GM19324 (cell line): ENCODE data around the gene POMT2.
"Not testable (repeated sequence)": the region's sequence is repeated elsewhere in the genome, so short reads cannot be mapped to it uniquely, and the experiment has no call there.

Source experiments
- ATAC-seq: cut with Tn5 transposase; IDR thresholded peaks from one replicate; pipeline ENCODE4 v1.9.1; 2021; ENCODE audit warnings: mild to moderate bottlenecking, moderate library complexity; ENCODE audit not compliant: unreplicated experiment, low FRiP score

The POMT2 gene

GRCh38 chr14:77324816-77325745 lies 4.4 kb upstream of the POMT2 start:
- ATAC-seq = no peak

- ATAC-seq = no peak
Measured at GRCh38 chr14:77324289-77324688, 3.6 kb upstream of the POMT2 start.

- no peak for ATAC-seq
Measured at GRCh38 chr14:77323571-77323970, 2.9 kb upstream of the POMT2 start.

DNA sequence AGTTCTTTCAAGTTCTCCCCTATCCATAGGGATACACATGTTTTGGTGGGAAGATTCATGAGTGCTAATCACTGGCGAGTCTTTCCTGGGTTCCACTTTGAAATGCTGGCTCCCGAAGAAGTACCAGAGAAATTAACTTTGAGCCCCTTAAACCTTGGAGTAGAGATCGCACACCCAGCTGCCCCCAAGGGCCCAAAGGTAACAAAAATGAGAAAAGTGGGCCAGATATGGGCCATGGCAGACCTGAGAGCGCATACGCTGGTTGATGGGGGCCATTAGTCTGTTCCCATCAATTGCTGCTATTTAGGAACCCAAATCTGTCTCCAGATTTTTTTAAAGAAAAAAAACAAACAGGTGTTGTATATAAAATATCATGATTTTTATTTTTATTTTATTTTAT lies 2.3 kb upstream of the POMT2 start:
- ATAC-seq = no peak

DNA sequence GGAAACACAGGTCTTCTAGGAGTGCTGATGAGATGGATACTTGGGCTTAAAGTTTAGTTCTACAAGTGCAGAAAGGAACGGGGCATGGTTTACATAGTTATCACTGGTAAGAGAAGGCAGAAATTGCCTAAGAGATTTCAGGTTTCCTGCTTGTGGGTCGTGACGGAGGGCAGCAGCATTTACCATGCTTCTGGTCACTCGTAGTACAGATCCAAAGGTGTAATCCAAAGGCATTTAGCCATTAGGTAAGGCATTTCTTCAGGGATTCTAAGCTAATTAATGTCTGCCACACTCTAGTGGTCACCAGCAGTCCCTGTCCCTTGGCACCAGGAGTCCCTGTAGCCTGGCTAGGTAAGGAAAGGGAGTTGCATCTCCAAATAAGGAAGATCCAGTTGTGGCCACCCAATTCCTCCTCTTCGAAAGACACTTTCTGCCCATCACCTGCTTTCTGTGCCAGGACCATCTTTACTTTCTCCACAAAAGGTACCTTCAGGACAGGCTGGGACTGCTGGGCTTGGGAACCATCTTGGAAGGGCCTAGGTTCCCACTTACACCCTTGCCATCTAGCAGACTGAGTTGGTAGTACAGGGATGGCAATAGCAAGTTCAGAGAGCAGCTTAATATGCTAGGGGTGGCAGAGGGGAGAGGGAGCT lies 1.7 kb upstream of the POMT2 start:
- no peak for ATAC-seq

DNA sequence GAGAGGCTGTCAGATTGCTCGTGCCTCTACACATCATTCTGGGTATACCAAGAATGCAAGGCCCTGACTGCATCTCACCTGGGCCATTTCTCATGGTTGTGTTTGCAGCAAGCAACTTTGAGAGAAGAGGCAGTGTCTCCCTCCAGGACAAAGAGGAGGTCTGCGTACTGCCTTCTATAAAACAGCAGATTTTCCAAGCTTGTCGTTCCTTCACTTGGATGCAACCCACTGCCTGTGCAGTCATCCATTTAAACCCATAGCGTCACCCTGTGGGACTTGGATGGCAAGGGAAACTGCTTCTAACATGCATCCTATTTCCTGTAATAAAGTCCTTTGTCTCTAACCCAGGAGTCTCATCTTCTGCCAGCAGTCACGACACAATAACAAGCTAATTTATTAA lies 1.3 kb downstream of the POMT2 start:
- ATAC-seq = no peak

DNA sequence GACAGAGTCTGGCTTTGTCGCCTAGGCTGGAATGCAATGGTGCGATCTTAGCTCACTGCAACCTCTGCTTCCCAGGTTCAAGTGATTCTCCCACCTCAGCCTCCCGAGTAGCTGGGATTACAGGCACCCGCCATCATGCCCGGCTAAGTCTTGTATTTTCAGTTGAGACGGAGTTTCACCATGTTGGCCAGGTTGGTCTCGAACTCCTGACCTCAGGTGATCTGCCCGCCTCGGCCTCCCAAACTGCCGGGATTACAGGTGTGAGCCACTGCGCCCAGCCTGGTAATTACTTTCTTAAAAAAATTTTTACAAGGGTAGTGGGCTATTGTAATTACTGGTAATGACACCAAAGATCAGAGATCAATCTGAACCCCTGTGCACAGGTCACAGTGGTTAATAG lies 1.9 kb downstream of the POMT2 start:
- ATAC-seq = not testable (repeated sequence)

DNA sequence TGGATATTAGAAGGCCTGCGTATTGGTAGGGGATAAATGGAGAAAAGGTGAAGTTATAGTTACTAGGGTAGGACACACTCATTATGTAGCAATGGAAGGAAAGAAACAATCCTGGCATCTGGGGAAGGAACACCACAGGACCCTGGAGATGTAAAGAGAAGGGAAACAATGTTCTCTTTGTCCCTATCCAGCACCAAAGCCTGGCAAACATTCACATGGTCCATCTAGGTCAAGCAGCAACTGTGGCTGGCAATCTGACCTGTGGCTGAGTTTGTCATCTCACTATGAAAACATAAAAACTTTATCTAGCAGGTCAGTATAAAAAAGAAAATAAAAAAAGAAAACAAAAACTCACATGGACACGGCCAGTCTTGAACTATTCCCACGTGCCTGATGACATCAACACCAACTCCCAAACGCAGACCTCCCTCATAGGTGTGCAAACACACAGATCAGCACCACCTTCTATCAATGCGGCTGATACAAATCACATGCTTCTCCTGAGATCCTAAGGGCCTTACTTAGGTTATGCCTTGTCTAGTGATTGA lies 2.6 kb downstream of the POMT2 start:
- ATAC-seq = no peak

DNA sequence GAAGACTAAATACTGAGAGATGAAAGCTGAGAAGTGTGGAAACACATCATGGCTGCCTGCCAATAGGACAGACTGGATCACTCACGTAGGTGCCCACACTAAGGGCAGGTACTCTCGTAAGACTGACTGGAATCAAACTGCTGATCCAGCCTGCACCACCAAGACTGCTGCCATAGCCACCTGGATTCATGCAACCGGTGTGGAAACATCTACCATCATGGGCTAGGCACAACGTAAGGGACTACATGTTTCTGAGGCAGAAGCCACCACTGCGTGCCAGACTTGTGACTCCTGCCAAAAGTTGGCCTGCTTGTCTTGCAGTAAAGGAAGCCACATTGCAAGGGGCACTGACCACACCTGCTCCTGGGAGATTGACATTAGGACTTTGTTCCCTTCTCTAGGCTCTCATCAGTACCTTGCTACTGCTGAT lies 3.8 kb downstream of the POMT2 start:
- no peak for ATAC-seq

DNA sequence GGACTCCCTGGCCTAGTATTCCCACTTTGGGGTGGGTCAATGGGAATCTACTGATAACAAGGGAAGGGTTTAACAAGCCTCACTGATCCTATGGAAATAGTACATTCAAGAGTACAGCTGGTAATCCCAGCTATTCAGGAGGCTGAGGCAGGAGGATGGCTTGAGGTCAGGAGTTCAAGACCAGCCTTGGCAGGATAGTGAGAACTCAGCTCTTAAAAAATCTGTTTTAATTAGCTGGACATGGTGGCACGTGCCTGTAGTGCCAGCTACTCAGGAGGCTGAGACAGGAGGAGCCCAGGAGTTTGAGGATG lies 4.5 kb downstream of the POMT2 start:
- ATAC-seq = no peak

- no peak for ATAC-seq
Measured at GRCh38 chr14:77314539-77315457, 5.9 kb downstream of the POMT2 start.

GRCh38 chr14:77314043-77314442 lies 6.6 kb downstream of the POMT2 start:
- no peak for ATAC-seq

- no peak for ATAC-seq
Measured at GRCh38 chr14:77313371-77313770, 7.3 kb downstream of the POMT2 start.

GRCh38 chr14:77311217-77311616 lies 9.5 kb downstream of the POMT2 start:
- ATAC-seq = no peak

DNA sequence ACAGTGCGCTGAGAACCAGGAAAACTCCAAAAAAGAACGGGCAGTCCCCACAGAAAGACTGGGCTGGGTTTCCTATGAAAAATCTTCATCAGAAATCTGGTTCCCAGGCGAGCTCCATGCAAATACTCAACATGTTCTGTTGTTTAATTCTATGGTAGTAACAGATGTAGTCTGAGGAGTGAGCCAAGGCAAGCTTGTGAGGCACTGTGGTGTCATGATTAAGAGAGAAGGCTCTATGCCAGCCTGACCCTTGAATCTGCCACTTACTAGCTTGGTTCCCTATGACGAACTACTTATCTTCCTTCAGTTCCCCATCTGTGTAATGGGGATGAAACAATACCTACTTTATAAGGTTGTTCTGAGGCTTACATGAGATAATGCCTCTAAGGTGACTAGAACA lies 10.7 kb downstream of the POMT2 start:
- no peak for ATAC-seq

DNA sequence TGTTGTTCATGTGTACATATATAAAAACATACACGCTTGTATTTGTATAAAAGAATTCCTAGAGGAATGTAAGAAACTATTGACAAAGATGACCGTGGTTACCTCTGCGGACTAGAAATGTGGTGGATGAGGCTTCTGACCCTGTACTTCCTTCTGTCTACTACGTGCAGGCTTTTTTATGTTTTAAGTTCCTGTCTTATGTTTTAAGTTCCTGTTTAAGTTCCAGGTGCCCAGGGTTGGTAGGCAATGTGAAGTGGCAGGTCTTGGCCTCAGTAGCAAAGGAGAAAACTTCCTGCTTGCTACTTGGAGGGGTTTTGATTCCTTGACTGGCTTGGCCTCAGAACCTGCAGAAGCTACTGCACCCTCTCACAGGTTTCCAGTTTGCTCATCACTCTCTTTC lies 11.6 kb downstream of the POMT2 start:
- ATAC-seq = no peak

- no peak for ATAC-seq
Measured at GRCh38 chr14:77306851-77307496, 13.7 kb downstream of the POMT2 start.

DNA sequence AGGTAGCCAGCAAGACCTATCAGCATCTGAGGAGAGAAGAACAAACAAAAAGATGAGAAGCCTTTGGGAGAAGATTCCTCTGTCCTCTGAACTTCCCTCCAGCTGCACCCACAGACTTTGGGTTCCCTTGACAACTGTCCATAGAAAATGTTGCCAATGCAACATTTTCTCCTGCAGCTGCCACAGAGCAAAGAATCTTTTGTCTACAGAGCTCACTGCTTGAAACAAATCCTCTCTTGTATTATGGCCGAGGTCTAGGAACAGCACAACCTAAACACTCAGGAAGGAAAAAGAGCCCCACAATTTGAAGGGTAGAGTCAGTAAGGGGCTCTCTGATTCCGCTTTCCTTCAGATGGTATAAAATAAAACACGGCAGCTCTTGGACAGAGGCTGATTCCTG lies 14.3 kb downstream of the POMT2 start:
- ATAC-seq = no peak

- ATAC-seq = no peak
Measured at GRCh38 chr14:77305696-77306095, 15.0 kb downstream of the POMT2 start.

DNA sequence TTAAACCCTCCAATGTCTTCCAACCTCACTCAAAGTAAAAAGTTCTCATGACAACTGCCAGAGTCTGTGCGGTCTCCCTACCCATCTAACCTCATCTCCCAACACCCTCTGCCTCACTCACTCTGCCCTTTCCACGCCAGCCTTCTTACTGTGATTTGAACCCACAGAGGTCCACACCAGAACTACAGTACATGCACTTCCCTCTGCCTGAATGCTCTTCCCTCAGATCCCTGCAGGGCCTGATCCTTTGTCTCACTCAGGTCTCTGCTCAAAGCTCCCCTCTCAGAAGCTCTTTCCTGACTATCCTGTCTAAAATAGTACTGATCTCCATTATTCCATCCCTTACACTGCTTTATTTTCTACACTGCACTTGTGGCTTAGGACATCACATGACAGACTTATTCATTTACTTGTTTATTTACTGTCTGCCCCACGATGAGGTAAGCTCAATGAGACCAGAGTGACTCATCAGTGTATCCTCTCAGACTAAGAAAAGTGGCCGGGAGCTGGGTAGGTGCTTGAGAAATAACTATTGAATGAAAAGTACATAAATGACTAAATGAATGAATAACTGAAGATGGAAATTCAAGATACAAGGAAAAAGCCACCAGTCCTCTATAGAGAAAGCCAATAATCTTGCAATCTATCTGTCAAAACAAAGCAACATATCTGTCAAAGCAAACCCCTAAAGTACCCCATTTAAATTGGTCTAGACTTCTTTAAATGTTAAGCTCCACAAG lies 17.1 kb downstream of the POMT2 start:
- ATAC-seq = no peak
